Gastroesophageal sphincter (tissue), 3 donors: Measurements from ENCODE around the gene IL31.

ENCODE experiments used
- CTCF ChIP-seq, 4 experiments: fragments of 200-600 bp in 2 of 4; fragments of 450-650 bp in 2 of 4; sonication (generic) in 1 of 4; IDR thresholded peaks; one replicate each; pipeline ENCODE4 v1.5.1; 2017 to 2019; ENCODE audit warnings: antibody characterized with exemption in 4 of 4, mild to moderate bottlenecking in 2 of 4, moderate library complexity in 2 of 4
- EP300 ChIP-seq: sonication (generic); formaldehyde crosslinking; IDR thresholded peaks from one replicate; pipeline ENCODE4 v1.6.1; 2017; ENCODE audit warnings: antibody characterized with exemption, mild to moderate bottlenecking
- POLR2A ChIP-seq, 2 donors: fragments of 450-650 bp; IDR thresholded peaks; one replicate each; pipeline ENCODE4 v1.6.1; 2017; ENCODE audit warnings: antibody characterized with exemption in 2 of 2, mild to moderate bottlenecking in 2 of 2, moderate library complexity in 1 of 2

GRCh38 chr12:122183588-122183940, 9.5 kb upstream of the IL31 start:
- TF ChIP-seq CTCF (IDR thresholded peaks at IDR 0.05), result no peak
- TF ChIP-seq EP300, result no peak
- no peak for TF ChIP-seq POLR2A (IDR thresholded peaks at IDR 0.05)
